ENCODE measurements around the gene HSF2BP.
"Not testable (repeated sequence)": the region's sequence is repeated elsewhere in the genome, so short reads cannot be mapped to it uniquely, and the experiment has no call there.

DNA sequence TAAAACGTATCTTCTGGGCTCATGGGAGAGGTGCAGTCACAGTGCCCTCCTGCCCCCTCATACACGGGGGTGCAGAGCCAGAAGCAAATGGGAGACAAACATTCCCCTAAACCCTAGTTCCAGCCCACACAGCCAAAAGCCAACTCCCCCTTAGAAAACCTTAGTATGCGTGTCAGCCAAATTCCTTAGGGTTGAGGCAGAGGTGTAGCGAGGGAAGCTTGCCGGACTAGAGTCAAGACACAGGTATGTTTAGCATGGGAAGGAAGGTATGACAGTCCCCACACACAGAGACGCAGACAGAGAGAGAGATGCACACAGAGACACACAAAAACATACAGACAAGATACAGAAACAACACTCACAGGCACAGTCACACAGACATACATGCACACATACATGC is 141.6 kb downstream of the HSF2BP start:
- not testable (repeated sequence) for TF ChIP-seq EZH2 (IDR thresholded peaks at IDR 0.05; ENCODE audit: low read depth)
- TF ChIP-seq, protein P1, sequence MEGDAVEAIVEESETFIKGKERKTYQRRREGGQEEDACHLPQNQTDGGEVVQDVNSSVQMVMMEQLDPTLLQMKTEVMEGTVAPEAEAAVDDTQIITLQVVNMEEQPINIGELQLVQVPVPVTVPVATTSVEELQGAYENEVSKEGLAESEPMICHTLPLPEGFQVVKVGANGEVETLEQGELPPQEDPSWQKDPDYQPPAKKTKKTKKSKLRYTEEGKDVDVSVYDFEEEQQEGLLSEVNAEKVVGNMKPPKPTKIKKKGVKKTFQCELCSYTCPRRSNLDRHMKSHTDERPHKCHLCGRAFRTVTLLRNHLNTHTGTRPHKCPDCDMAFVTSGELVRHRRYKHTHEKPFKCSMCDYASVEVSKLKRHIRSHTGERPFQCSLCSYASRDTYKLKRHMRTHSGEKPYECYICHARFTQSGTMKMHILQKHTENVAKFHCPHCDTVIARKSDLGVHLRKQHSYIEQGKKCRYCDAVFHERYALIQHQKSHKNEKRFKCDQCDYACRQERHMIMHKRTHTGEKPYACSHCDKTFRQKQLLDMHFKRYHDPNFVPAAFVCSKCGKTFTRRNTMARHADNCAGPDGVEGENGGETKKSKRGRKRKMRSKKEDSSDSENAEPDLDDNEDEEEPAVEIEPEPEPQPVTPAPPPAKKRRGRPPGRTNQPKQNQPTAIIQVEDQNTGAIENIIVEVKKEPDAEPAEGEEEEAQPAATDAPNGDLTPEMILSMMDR (conservative IDR thresholded peaks at IDR 0.05) = not testable (repeated sequence)

Data from PC-9 (cell line).